Hypothalamus (tissue), 51 donors: ENCODE measurements around the gene RGS17.

Experiments used
- DNase-seq, 51 donors: peaks; one replicate each; lab custom pipeline; 2025; lab: John Stamatoyannopoulos, UW

Gene RGS17

GRCh38 chr6:152959333-152959732, 171.7 kb downstream of the RGS17 start:
- DNase-seq, result no peak

GRCh38 chr6:152957796-152958195, 173.3 kb downstream of the RGS17 start:
- DNase-seq, result no peak
